WERI-Rb-1 (cell line): ENCODE results near the gene ADK.

Experiments used
- DNase-seq: peaks from one replicate; pipeline ENCODE4 v3.0.0-alpha.2; 2020
- H3K27ac ChIP-seq: fragments of 250-450 bp; sonication (Bioruptor Pico); 2 replicates; pipeline ENCODE4 v1.5.1; 2020; ENCODE audit warnings: mild to moderate bottlenecking, moderate library complexity
- H3K27me3 ChIP-seq: fragments of 250-450 bp; sonication (Bioruptor Pico); 2 replicates; pipeline ENCODE4 v1.5.1; 2021; ENCODE audit warnings: mild to moderate bottlenecking, low read depth, moderate library complexity; ENCODE audit not compliant: insufficient read depth, severe bottlenecking
- H3K36me3 ChIP-seq: fragments of 250-450 bp; sonication (Bioruptor Pico); 2 replicates; pipeline ENCODE4 v1.5.1; 2020; ENCODE audit warnings: mild to moderate bottlenecking, moderate library complexity
- H3K4me3 ChIP-seq: 2 replicates; pipeline ENCODE4 v1.5.1; 2011; ENCODE audit warnings: low read depth, mild to moderate bottlenecking, control low read depth, low read length
- H3K9me3 ChIP-seq: fragments of 250-450 bp; sonication (Bioruptor Pico); 2 replicates; pipeline ENCODE4 v1.5.1; 2021; ENCODE audit warnings: mild to moderate bottlenecking, moderate library complexity; ENCODE audit not compliant: severe bottlenecking
- TF ChIP-seq, protein P1 (sequence below): IDR thresholded peaks from 2 replicates; pipeline ENCODE4 v1.5.1; 2011; ENCODE audit warnings: low read depth, mild to moderate bottlenecking, control low read depth, inconsistent platforms, low read length

ADK gene

DNA sequence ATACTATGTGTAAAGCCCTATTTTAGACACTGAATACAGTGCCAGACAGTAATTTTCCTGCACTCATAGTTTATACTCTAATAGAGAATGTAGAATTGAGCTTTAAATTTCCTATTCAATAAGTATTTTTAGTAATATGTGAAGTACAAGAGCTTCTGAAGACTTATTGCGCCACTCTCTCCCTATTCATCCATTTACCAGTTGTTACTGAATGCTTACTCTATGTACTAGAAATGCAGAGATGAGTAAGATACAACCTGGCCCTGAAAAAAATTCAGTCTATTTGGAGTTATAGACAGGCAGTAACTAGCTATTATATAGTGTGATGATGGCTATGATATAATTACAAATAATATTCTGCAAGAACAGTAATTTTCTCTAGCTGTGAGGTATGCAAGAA is 98.8 kb downstream of the ADK start:
- Histone ChIP-seq H3K36me3 (no peaks in the 10 kb centered on the region), H3K9me3 (no peaks in the 10 kb centered on the region), H3K27me3 (no peaks in the 10 kb centered on the region), H3K27ac (no peak overlapping the region), H3K4me3 (no peak overlapping the region)
- no peak for DNase-seq
- TF ChIP-seq, protein P1, sequence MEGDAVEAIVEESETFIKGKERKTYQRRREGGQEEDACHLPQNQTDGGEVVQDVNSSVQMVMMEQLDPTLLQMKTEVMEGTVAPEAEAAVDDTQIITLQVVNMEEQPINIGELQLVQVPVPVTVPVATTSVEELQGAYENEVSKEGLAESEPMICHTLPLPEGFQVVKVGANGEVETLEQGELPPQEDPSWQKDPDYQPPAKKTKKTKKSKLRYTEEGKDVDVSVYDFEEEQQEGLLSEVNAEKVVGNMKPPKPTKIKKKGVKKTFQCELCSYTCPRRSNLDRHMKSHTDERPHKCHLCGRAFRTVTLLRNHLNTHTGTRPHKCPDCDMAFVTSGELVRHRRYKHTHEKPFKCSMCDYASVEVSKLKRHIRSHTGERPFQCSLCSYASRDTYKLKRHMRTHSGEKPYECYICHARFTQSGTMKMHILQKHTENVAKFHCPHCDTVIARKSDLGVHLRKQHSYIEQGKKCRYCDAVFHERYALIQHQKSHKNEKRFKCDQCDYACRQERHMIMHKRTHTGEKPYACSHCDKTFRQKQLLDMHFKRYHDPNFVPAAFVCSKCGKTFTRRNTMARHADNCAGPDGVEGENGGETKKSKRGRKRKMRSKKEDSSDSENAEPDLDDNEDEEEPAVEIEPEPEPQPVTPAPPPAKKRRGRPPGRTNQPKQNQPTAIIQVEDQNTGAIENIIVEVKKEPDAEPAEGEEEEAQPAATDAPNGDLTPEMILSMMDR = no peak

DNA sequence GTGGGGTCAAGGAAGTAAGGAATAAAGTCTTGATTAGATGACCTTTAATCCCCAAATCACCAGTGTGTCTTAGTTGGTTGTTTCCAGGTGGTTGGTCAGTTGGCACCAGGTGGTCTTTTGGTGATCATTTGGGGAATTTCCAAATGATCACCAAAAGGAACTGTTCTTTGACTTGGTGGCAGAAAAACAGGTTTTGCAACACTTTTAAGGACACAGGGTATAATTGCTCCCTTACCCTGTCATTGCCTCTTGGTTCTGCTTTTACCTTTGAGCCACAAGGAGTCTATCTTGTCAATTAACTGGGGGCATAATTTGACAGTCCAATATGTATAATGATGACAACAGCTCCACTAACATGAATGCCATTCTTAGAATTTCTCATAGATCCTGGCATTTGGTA is 104.2 kb downstream of the ADK start:
- Histone ChIP-seq H3K4me3 (no peak overlapping the region), H3K36me3 (no peaks in the 10 kb centered on the region), H3K27me3 (no peaks in the 10 kb centered on the region), H3K9me3 (no peaks in the 10 kb centered on the region), H3K27ac (no peak overlapping the region)
- TF ChIP-seq, protein P1 = no peak
- DNase-seq = no peak

DNA sequence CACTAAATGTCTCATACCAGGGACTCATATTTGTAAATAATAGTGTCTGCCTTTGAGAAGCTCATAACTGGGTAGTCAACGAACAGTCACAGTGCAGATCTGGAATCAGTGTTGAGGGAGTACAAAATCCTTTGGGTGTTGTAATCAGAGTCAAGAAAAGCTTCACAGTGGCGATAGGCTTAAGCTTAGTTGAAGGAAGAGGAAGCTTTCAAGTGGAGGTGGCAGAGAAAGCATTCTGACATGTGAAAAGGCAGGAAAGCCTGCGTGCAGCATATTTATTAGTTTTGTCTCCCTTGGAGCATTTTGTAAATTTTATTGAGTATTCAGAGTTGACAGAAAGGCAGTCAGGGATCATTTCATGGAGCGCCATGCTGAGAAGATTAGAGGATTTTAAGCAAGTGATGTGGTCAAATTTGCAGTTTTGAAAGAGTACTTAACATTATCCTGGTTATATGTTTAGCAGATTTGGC is 104.9 kb downstream of the ADK start:
- no peaks in the 10 kb centered on the region for H3K9me3 ChIP-seq
- no peaks in the 10 kb centered on the region for H3K27me3 ChIP-seq
- H3K4me3 ChIP-seq = no peak overlapping the region
- TF ChIP-seq, protein P1 = no peak
- peak; percentile 22 for DNase-seq
- no peak overlapping the region for H3K27ac ChIP-seq
- no peaks in the 10 kb centered on the region for H3K36me3 ChIP-seq

DNA sequence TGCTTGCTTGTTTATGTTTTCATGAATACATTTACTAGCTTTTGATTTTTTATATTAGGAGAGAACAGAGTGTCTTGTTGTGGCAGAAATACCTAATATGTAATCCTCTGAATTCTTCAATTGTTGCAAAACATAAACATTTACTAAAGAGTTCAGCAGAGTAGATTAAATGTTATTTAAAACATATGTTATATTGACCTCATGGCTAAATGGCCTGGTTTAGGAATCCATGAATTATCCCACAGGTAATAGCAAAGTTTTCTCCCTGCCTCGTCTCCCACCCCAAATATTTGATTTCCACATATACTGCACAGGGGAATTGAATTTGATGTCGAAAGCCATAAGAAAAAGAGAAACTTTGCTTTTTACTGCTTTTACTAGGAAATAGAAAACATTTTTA is 111.8 kb downstream of the ADK start:
- no peak overlapping the region for H3K4me3 ChIP-seq
- TF ChIP-seq, protein P1 = no peak
- no peaks in the 10 kb centered on the region for H3K27me3 ChIP-seq

DNA sequence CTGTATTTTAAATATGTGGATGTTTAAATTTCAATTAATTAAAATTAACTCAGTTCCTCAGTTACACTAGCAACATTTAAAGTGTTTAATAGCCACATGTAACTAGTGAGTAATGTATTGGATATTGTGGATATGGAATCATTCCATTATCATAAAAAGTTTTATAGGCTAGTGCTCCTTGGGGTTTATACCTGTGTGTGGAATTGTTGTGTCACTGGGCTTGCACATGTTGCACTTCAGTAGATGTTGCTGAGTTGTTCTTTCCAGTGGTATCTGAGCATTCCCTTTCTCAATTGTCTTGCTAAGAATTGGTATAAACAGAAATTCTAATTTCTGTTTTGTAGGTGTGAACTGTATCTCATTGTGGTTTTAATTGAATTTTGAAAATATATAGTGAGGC is 113.0 kb downstream of the ADK start:
- TF ChIP-seq, protein P1 = no peak
- Histone ChIP-seq H3K27ac (no peak overlapping the region), H3K4me3 (no peak overlapping the region), H3K27me3 (no peaks in the 10 kb centered on the region), H3K36me3 (no peaks in the 10 kb centered on the region), H3K9me3 (no peaks in the 10 kb centered on the region)
- no peak for DNase-seq

More for the DNA sequence above, 111.8 kb downstream of the ADK start:
- no peaks in the 10 kb centered on the region for H3K9me3 ChIP-seq
- H3K27ac ChIP-seq = no peak overlapping the region
- H3K36me3 ChIP-seq = no peaks in the 10 kb centered on the region
- no peak for DNase-seq

DNA sequence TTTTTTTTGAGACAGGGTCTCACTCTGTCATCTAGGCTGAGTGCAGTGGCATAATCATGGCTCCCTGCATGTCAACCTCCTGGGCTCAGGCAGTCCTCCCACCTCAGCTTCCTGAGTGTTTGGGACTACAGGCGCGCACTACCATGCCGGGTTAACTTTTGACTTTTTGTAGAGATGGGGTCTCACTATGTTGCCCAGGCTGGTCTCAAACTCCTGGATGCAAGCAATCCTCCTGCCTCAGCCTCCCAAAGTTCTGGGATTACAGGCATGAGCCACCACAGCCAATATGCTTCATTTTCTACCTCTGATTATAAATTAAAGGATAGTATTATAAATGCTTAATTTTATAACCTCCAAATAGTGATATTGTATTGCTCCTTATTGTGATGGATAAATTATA is 121.3 kb downstream of the ADK start:
- no peak for DNase-seq
- Histone ChIP-seq H3K36me3 (no peaks in the 10 kb centered on the region), H3K27ac (no peak overlapping the region), H3K27me3 (no peaks in the 10 kb centered on the region), H3K9me3 (no peaks in the 10 kb centered on the region), H3K4me3 (no peak overlapping the region)
- TF ChIP-seq, protein P1 = no peak
